Stimulated activated CD4-positive, alpha-beta T cell treated with anti-CD3 and anti-CD28 coated beads, Interleukin-2, amount 100 ng/mL, for 24 hours (primary cell): ENCODE results near the gene NUDT5.
"Not testable (repeated sequence)": the region's sequence is repeated elsewhere in the genome, so short reads cannot be mapped to it uniquely, and the experiment has no call there.

ENCODE experiments used
- DNase-seq, 2 donors: peaks; one replicate each; pipeline ENCODE4 v3.0.0-alpha.2; 2020

NUDT5 gene

GRCh38 chr10:12202226-12202625, 6.5 kb upstream of the NUDT5 start:
- DNase-seq = no peak

GRCh38 chr10:12201543-12201942, 5.9 kb upstream of the NUDT5 start:
- no peak for DNase-seq

GRCh38 chr10:12200850-12201249, 5.2 kb upstream of the NUDT5 start:
- no peak for DNase-seq

DNA sequence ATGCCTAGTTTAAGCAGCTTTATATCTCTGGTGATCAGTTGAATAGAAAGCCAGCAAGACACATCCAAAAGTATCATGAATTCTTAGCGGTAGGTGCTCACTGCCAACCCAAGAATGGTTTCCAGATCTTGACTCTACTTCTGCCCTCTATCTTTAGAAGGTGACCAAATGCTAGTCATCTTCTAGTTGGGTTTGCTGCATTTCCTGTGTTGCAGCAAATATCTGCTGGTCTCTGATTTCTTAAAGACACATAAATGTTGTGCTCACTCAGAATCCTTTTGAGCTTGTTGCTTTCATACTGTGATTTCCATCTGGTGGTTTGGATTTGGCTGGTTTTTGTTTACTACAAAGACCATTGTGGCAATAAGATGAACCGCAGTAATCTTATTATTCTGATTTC, 2.5 kb upstream of the NUDT5 start:
- no peak for DNase-seq

GRCh38 chr10:12196531-12197211, 980 bp upstream of the NUDT5 start:
- DNase-seq = no peak

DNA sequence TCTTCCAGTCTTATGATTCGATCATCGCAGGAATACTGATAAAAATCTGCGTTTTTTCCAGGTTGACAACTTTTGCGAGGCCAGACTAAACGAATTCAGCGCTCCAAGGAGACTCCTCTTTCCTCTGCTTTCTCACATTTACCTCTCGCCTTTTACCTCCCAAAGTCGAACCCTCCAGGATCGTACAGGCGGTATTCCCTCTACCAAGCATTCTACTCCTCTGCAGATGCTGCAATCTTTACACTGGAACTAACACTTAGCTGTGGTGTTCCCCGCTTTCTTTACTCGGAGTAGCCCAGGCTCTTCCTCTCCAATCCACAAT, 449 bp downstream of the NUDT5 start:
- no peak for DNase-seq

GRCh38 chr10:12194752-12195271, 879 bp downstream of the NUDT5 start:
- DNase-seq = peak; percentile 21 to 39

DNA sequence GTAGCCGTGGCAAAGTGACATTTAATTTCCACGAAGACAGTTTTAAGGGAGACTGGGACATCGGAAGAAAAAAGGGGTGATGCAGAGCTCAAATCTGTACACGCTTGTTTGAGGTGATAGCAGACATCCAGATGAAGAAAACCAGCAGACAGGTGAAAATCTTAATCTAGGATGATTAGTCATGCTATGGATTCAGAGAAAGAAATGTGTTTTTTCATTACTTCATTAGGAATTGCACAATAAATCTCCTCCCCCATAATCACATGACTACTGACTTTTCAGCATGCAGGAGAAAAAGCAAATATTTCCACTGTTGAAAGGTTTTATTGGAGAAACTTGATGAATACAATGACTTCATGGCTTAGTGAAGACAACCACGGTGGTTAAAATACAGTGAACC, 2.5 kb downstream of the NUDT5 start:
- no peak for DNase-seq

DNA sequence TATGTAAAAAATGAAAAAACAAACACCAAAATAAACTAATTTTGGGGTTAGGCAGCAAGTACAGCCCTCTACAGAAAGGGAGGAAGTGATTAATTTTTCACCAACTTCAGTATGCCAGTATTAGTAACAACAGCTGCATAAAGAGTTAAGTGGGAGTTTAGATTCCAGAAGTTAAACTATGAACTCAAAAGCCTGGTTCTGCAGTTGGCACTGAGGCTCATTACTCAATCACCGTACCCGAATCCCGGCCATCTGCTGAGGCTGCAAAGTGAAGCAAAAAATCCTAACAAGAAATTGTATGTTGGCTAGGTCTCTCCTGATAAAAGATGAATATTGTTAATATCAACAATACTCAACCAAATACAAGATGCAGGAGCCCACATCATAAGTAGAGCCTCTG, 4.0 kb downstream of the NUDT5 start:
- no peak for DNase-seq

DNA sequence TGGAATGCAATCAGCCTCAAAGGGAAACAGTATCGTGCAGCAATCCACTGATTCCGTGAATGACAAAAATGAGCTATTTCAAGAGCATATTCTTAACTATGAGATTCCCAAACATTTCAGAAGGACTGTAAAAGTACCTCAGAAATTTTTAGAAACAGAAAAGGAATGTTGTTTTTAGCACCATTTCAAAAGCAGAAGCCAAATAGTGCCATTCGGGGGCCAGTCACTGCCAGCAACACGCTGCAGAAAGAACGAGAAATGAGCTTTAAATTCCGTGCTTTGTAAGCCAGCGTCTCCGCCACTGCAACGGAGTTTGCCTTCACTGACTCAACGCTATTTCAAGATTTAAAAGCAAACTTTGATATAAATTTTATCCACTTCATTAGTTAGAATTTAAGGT, 6.3 kb downstream of the NUDT5 start:
- no peak for DNase-seq

GRCh38 chr10:12188656-12189055, 7.0 kb downstream of the NUDT5 start:
- no peak for DNase-seq

GRCh38 chr10:12187321-12187905, 8.3 kb downstream of the NUDT5 start:
- DNase-seq = no peak

GRCh38 chr10:12186323-12186722, 9.4 kb downstream of the NUDT5 start:
- peak; percentile 20 to 22 for DNase-seq

DNA sequence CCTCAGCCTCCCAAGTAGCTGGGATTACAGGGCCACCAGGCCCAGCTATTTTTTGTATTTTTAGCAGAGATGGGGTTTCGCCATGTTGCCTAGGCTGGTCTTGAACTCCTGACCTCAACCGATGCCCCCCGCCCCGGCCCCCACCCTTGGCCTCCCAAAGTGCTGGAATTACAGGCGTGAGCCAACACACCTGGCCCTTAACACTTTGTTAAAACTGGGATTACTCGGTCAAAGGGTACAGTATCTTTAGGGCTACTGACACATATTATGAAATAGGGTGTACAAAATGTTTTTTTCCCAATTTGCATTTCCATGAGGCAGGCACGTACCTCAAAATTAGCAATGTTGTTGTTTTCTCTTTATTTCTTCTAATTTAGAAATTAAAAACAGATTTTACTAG, 11.5 kb downstream of the NUDT5 start:
- no peak for DNase-seq

GRCh38 chr10:12181065-12181775, 14.5 kb downstream of the NUDT5 start:
- DNase-seq = peak; percentile 63 to 64

DNA sequence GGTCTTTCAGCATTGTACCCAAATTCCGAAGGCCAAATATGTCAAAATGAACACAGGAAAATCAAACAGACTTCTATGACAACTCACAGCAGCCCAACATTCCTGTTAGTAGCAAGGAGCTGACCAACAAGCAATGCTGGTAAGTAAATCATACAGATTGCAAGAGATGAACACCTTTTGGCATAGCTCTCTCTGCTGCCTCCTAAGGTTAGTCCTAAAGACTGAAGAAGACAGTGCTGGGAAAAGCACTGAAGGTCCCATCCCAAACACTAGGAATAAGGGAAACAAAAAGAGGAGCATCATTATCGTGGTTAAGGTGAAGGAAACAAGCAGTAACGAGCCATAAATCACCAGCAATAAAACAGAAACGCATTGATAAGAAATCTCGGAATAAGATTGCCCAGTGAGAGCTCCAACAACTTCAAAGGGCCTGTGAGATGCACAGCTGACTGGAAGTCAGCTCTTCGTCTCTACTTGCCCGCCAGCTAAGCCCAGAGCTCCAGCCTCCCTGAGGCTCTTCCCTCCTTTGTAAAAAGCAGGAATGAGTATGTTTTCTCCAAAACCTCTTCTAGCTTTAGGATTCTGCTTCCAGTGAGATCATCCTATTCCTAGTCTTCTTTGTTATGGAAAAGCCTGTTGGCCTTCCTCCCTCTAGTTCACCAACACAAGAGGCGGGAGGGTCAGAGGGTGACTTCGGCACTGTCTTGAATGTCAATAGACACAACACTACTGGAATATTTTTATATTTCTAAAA, 15.3 kb downstream of the NUDT5 start:
- DNase-seq = no peak

DNA sequence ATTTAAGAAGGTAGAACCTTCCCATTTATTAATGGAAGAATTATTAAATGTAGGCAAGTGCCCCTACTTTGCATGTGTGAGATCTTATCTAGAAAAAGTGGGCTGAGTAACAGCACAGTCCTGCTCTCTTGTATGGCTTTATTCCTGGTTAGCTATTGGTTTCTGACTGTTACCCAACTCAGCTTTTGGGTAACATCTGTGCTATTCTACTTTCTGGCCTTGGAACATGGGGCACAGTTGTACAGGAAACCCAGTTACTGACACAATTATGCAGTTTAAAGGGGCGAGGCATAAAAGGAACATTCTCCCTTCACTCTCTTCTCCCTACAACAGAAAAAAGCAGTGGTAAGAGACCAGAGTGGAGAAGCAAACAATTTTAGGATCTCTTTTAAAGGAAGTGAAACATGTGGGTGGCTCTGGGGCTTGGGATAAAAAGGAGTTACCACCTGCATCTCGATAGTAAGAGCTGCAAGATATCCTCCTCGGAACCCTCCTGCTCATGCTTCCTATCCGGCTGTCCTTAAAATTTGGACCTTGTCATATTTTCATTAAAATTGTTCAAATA, 16.0 kb downstream of the NUDT5 start:
- DNase-seq = no peak

GRCh38 chr10:12177642-12178041, 18.0 kb downstream of the NUDT5 start:
- no peak for DNase-seq

DNA sequence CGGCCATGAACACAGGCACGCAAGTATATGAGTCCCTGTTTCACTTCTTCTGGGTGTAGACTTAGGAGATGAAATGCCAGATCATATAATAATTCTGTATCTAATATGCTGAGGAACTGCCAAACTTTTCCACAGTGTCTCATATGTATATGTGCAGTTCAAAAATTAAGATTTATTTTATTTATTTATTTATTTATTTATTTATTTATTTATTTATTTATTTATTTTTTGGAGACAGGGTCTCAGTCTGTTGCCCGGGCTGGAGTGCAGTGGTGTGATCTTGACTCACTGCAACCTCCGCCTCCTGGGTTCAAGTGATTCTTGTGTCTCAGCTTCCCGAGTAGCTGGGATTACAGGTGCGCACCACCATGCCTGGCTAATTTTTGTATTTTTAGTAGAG, 24.2 kb downstream of the NUDT5 start:
- DNase-seq = not testable (repeated sequence)

- DNase-seq = no peak
Observed at GRCh38 chr10:12165999-12166775, 29.5 kb downstream of the NUDT5 start.

DNA sequence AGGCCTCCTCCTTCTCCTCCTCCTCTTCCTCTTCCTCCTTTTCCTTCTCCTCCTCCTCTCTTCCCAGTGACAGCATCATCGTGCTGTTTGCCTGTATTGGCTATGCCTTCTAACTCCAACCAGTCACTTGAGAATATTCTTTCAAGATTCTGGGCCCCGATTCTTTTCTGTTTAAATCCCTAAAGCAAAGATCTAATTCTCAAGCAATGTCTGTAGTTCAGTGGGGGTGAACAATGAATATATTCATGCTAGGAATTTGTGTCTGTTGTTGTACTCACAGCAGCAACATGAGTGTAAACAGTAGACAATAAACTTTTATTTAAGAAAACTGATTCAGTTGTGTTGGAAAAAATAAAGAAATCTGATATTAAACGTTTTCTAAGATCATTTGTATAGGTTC, 30.7 kb downstream of the NUDT5 start:
- no peak for DNase-seq

DNA sequence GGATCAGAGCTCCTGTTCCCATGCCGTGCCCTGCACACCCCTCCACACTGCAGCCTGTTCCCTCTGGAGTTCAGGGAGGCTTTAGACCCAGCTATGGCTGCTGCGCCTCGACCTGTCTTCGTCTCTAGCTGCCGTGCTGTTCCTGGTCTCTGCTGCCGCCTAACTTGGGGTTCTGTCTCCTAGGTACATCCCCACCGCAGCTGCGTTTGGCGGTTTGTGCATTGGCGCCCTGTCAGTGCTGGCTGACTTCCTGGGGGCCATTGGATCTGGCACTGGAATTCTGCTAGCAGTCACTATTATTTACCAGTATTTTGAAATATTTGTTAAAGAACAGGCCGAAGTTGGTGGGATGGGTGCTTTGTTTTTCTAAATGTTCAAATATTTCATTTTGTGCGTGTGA, 31.6 kb downstream of the NUDT5 start:
- no peak for DNase-seq
